Activated CD8-positive, alpha-beta memory T cell treated with anti-CD3 and anti-CD28 coated beads for 1 hour (primary cell): ENCODE data around the gene TEAD4.
"Not testable (repeated sequence)": the region's sequence is repeated elsewhere in the genome, so short reads cannot be mapped to it uniquely, and the experiment has no call there.

Experiments
- DNase-seq, 2 donors: peaks; one replicate each; pipeline ENCODE4 v3.0.0-alpha.2; 2020; ENCODE audit warnings: low read depth in 1 of 2; ENCODE audit errors: extremely low read depth in 1 of 2

Gene TEAD4

GRCh38 chr12:3045494-3045893, 86.3 kb downstream of the TEAD4 start:
- no peak for DNase-seq

GRCh38 chr12:3045989-3046388, 86.8 kb downstream of the TEAD4 start:
- DNase-seq = no peak

- no peak for DNase-seq
Observed at GRCh38 chr12:3046441-3047200, 87.4 kb downstream of the TEAD4 start.

- no peak for DNase-seq
Observed at GRCh38 chr12:3047961-3048360, 88.8 kb downstream of the TEAD4 start.

- no peak for DNase-seq
Observed at GRCh38 chr12:3048540-3048939, 89.3 kb downstream of the TEAD4 start.

GRCh38 chr12:3049176-3049575, 90.0 kb downstream of the TEAD4 start:
- DNase-seq = no peak

- no peak for DNase-seq
Observed at GRCh38 chr12:3049611-3050249, 90.5 kb downstream of the TEAD4 start.

- no peak for DNase-seq
Observed at GRCh38 chr12:3054374-3054773, 95.2 kb downstream of the TEAD4 start.

- no peak for DNase-seq
Observed at GRCh38 chr12:3055026-3055703, 96.0 kb downstream of the TEAD4 start.

GRCh38 chr12:3055704-3056467, 96.7 kb downstream of the TEAD4 start:
- DNase-seq = no peak

- DNase-seq = no peak
Observed at GRCh38 chr12:3061059-3061458, 101.9 kb downstream of the TEAD4 start.

GRCh38 chr12:3061501-3062215, 102.5 kb downstream of the TEAD4 start:
- no peak for DNase-seq

- no peak for DNase-seq
Observed at GRCh38 chr12:3065300-3065699, 106.1 kb downstream of the TEAD4 start.

GRCh38 chr12:3065846-3066245, 106.6 kb downstream of the TEAD4 start:
- not testable (repeated sequence) for DNase-seq

GRCh38 chr12:3069714-3070113, 110.5 kb downstream of the TEAD4 start:
- no peak for DNase-seq

GRCh38 chr12:3071107-3071506, 111.9 kb downstream of the TEAD4 start:
- no peak for DNase-seq

GRCh38 chr12:3071710-3072109, 112.5 kb downstream of the TEAD4 start:
- DNase-seq = no peak

GRCh38 chr12:3073438-3074250, 114.4 kb downstream of the TEAD4 start:
- DNase-seq = peak; percentile 57 to 73

GRCh38 chr12:3075315-3075714, 116.1 kb downstream of the TEAD4 start:
- no peak for DNase-seq
